HEK293T (cell line): Measurements from ENCODE around the gene NT5M.

Experiments used
- ARNT ChIP-seq: fragments of 450-650 bp; IDR thresholded peaks from 2 replicates; pipeline ENCODE4 v1.6.1; 2017; ENCODE audit warnings: mild to moderate bottlenecking
- BHLHE40 ChIP-seq: fragments of 450-650 bp; IDR thresholded peaks from 2 replicates; pipeline ENCODE4 v1.6.1; 2016; ENCODE audit warnings: mild to moderate bottlenecking, moderate library complexity, borderline replicate concordance
- CTBP1 ChIP-seq: fragments of 450-650 bp; IDR thresholded peaks from 2 replicates; pipeline ENCODE4 v1.6.1; 2016; ENCODE audit warnings: borderline replicate concordance
- FOXK2 ChIP-seq: fragments of 450-650 bp; IDR thresholded peaks from 2 replicates; pipeline ENCODE4 v1.6.1; 2016; ENCODE audit warnings: mild to moderate bottlenecking
- L3MBTL2 ChIP-seq: fragments of 450-650 bp; conservative IDR thresholded peaks from 2 replicates; pipeline ENCODE4 v1.6.1; 2016; ENCODE audit warnings: mild to moderate bottlenecking
- NFRKB ChIP-seq: fragments of 450-650 bp; IDR thresholded peaks from 2 replicates; pipeline ENCODE4 v1.6.1; 2016; ENCODE audit warnings: mild to moderate bottlenecking, moderate library complexity
- SUZ12 ChIP-seq: fragments of 450-650 bp; IDR thresholded peaks from 2 replicates; pipeline ENCODE4 v1.6.1; 2016; ENCODE audit warnings: mild to moderate bottlenecking
- TARDBP ChIP-seq: fragments of 450-650 bp; IDR thresholded peaks from 2 replicates; pipeline ENCODE4 v1.6.1; 2016
- ZNF384 ChIP-seq: fragments of 450-650 bp; IDR thresholded peaks from 2 replicates; pipeline ENCODE4 v1.6.1; 2016
- TF ChIP-seq, protein P1 (sequence below): fragments of 450-650 bp; IDR thresholded peaks from 2 replicates; pipeline ENCODE4 v1.6.1; 2016

DNA sequence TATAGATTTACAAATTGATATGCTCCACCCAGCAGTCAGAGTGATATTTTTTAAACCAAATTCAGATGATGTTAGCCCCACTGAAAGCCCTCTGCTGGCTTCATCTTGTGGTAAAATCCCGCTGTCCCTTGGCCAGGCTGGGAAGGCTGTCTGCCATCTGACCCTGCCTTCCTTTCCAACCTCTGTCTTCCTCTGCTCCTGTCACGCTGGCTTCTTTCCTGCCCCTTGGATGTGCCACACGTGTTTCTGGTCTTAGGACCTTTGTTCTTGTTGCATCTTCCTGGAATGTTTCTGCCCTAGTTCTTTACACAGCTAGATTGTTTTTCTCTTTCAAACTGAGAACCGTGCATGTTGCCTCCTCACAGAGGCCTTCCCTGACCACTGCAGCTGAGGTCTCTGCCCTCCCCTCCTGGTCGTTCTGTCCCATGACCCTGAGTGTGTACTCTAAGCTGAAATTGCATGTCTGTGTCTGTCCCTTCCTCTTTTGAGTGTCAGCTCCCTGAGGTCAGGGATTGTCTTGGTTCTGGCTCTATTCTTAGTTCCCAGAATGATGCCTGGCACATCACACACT is 11.4 kb downstream of the NT5M start:
- TF ChIP-seq BHLHE40 (no peak), SUZ12 (no peak), CTBP1 (no peak), NFRKB (no peak), ARNT (no peak), TARDBP (no peak), ZNF384 (no peak), L3MBTL2 (no peak), FOXK2 (no peak)
- TF ChIP-seq, protein P1, sequence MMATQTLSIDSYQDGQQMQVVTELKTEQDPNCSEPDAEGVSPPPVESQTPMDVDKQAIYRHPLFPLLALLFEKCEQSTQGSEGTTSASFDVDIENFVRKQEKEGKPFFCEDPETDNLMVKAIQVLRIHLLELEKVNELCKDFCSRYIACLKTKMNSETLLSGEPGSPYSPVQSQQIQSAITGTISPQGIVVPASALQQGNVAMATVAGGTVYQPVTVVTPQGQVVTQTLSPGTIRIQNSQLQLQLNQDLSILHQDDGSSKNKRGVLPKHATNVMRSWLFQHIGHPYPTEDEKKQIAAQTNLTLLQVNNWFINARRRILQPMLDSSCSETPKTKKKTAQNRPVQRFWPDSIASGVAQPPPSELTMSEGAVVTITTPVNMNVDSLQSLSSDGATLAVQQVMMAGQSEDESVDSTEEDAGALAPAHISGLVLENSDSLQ: no peak
